Measurements from ENCODE around the gene KSR1. TPM values are rescaled to one million over a fixed set of nuclear protein-coding genes. Genes with fewer than 3 reads are reported as not detected.

The KSR1 gene
- total and polyA plus RNA-seq, 9 of the 15 experiments (the other 6 are each of a cell fraction or from before 2014, with no cell fraction given), result 1.4 to 51.7 (median 18.4) TPM

- TF ChIP-seq, protein P1, sequence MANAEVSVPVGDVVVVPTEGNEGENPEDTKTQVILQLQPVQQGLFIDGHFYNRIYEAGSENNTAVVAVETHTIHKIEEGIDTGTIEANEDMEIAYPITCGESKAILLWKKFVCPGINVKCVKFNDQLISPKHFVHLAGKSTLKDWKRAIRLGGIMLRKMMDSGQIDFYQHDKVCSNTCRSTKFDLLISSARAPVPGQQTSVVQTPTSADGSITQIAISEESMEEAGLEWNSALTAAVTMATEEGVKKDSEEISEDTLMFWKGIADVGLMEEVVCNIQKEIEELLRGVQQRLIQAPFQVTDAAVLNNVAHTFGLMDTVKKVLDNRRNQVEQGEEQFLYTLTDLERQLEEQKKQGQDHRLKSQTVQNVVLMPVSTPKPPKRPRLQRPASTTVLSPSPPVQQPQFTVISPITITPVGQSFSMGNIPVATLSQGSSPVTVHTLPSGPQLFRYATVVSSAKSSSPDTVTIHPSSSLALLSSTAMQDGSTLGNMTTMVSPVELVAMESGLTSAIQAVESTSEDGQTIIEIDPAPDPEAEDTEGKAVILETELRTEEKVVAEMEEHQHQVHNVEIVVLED (CRISPR knock-in tag; IDR thresholded peaks at IDR 0.05), result no peak
- TF ChIP-seq FOXJ3 (CRISPR knock-in tag; IDR thresholded peaks at IDR 0.05), result no peak
- TF ChIP-seq, protein P2, sequence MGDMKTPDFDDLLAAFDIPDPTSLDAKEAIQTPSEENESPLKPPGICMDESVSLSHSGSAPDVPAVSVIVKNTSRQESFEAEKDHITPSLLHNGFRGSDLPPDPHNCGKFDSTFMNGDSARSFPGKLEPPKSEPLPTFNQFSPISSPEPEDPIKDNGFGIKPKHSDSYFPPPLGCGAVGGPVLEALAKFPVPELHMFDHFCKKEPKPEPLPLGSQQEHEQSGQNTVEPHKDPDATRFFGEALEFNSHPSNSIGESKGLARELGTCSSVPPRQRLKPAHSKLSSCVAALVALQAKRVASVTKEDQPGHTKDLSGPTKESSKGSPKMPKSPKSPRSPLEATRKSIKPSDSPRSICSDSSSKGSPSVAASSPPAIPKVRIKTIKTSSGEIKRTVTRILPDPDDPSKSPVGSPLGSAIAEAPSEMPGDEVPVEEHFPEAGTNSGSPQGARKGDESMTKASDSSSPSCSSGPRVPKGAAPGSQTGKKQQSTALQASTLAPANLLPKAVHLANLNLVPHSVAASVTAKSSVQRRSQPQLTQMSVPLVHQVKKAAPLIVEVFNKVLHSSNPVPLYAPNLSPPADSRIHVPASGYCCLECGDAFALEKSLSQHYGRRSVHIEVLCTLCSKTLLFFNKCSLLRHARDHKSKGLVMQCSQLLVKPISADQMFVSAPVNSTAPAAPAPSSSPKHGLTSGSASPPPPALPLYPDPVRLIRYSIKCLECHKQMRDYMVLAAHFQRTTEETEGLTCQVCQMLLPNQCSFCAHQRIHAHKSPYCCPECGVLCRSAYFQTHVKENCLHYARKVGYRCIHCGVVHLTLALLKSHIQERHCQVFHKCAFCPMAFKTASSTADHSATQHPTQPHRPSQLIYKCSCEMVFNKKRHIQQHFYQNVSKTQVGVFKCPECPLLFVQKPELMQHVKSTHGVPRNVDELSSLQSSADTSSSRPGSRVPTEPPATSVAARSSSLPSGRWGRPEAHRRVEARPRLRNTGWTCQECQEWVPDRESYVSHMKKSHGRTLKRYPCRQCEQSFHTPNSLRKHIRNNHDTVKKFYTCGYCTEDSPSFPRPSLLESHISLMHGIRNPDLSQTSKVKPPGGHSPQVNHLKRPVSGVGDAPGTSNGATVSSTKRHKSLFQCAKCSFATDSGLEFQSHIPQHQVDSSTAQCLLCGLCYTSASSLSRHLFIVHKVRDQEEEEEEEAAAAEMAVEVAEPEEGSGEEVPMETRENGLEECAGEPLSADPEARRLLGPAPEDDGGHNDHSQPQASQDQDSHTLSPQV (IDR thresholded peaks at IDR 0.05), result peak; percentile 67
- no peak for TF ChIP-seq ZBED1 (IDR thresholded peaks at IDR 0.05)
- 0 out of 2 replicates have a peak, but pooled peaks have one; percentile 18 for TF ChIP-seq DMBX1 (CRISPR knock-in tag; IDR thresholded peaks at IDR 0.05; ENCODE audit: borderline replicate concordance)
- no peak for TF ChIP-seq GATAD2B (IDR thresholded peaks at IDR 0.05; ENCODE audit: borderline replicate concordance)
- TF ChIP-seq, protein P3, sequence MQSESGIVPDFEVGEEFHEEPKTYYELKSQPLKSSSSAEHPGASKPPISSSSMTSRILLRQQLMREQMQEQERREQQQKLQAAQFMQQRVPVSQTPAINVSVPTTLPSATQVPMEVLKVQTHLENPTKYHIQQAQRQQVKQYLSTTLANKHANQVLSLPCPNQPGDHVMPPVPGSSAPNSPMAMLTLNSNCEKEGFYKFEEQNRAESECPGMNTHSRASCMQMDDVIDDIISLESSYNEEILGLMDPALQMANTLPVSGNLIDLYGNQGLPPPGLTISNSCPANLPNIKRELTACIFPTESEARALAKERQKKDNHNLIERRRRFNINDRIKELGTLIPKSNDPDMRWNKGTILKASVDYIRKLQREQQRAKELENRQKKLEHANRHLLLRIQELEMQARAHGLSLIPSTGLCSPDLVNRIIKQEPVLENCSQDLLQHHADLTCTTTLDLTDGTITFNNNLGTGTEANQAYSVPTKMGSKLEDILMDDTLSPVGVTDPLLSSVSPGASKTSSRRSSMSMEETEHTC (IDR thresholded peaks at IDR 0.05), result no peak
- TF ChIP-seq MLLT1 (IDR thresholded peaks at IDR 0.05), result no peak
- TF ChIP-seq ZC3H4 (CRISPR knock-in tag; IDR thresholded peaks at IDR 0.05; ENCODE audit: borderline replicate concordance), result no peak
- TF ChIP-seq POU5F1 (IDR thresholded peaks at IDR 0.05; ENCODE audit: borderline replicate concordance, low read depth, low read length, partially characterized antibody), result no peak
- peak; percentile 28; the same call in 1 of the 2 replicates for TF ChIP-seq CXXC5 (CRISPR knock-in tag; IDR thresholded peaks at IDR 0.05)
- TF ChIP-seq ZNF24 (IDR thresholded peaks at IDR 0.05), result no peak
- TF ChIP-seq MAFK (IDR thresholded peaks at IDR 0.05; ENCODE audit: low read length), result no peak
- peak; percentile 36; the same call in 1 of the 2 replicates for TF ChIP-seq ARID1B (IDR thresholded peaks at IDR 0.05)
- no peak for TF ChIP-seq KDM4B (IDR thresholded peaks at IDR 0.05; ENCODE audit: borderline replicate concordance in 2 of 2, low read depth in 1 of 2)
- TF ChIP-seq KDM2B (CRISPR knock-in tag; IDR thresholded peaks at IDR 0.05), result no peak
- TF ChIP-seq CEBPB (tag; IDR thresholded peaks at IDR 0.05), result no peak
- no peak for TF ChIP-seq U2AF1 (optimal IDR thresholded peaks at IDR 0.05; ENCODE audit: low read depth, low read length)
- TF ChIP-seq SMC3 (conservative IDR thresholded peaks at IDR 0.05; ENCODE audit: insufficient read depth, low read depth, low read length), result no peak
- TF ChIP-seq, protein P4, sequence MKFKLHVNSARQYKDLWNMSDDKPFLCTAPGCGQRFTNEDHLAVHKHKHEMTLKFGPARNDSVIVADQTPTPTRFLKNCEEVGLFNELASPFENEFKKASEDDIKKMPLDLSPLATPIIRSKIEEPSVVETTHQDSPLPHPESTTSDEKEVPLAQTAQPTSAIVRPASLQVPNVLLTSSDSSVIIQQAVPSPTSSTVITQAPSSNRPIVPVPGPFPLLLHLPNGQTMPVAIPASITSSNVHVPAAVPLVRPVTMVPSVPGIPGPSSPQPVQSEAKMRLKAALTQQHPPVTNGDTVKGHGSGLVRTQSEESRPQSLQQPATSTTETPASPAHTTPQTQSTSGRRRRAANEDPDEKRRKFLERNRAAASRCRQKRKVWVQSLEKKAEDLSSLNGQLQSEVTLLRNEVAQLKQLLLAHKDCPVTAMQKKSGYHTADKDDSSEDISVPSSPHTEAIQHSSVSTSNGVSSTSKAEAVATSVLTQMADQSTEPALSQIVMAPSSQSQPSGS (CRISPR knock-in tag; IDR thresholded peaks at IDR 0.05), result no peak
Measured at GRCh38 chr17:27572665-27573064, 116.4 kb downstream of the KSR1 start (continued).
